ENCODE data around the gene ATF6B. TPM values are rescaled to one million over a fixed set of nuclear protein-coding genes. Genes with fewer than 3 reads are reported as not detected.
"Not testable (repeated sequence)": the region's sequence is repeated elsewhere in the genome, so short reads cannot be mapped to it uniquely, and the experiment has no call there.

Gene ATF6B
- total RNA-seq, 1 donor: 17.3 TPM

DNA sequence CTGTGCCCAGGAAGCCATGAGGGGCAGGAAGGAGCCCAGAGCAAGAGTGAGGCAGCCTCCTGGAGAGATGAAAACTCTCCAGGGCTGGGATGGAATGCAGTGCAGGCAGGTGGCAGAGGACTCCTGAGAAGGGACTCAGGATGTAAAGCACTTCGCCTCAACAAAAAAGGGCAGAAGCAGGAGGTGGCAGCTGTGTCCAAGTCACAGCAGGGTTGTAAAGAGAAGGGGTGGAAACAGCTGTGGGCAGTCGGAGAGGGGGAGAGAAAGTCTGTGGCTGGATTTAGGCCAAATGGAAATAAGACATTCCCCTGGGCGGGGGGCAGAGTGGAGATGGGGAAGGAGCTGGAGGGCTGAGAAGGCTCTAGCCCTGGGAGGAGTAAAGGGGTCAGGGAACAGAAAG lies 54.9 kb downstream of the ATF6B start:
- no peak overlapping the region for H3K4me3 ChIP-seq (ENCODE audit: low read depth, low read length)
- DNase-seq (ENCODE audit: low read depth): no peak
- TF ChIP-seq, protein P1, sequence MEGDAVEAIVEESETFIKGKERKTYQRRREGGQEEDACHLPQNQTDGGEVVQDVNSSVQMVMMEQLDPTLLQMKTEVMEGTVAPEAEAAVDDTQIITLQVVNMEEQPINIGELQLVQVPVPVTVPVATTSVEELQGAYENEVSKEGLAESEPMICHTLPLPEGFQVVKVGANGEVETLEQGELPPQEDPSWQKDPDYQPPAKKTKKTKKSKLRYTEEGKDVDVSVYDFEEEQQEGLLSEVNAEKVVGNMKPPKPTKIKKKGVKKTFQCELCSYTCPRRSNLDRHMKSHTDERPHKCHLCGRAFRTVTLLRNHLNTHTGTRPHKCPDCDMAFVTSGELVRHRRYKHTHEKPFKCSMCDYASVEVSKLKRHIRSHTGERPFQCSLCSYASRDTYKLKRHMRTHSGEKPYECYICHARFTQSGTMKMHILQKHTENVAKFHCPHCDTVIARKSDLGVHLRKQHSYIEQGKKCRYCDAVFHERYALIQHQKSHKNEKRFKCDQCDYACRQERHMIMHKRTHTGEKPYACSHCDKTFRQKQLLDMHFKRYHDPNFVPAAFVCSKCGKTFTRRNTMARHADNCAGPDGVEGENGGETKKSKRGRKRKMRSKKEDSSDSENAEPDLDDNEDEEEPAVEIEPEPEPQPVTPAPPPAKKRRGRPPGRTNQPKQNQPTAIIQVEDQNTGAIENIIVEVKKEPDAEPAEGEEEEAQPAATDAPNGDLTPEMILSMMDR (IDR thresholded peaks at IDR 0.05; ENCODE audit: insufficient read depth, low read depth, low read length): no peak

DNA sequence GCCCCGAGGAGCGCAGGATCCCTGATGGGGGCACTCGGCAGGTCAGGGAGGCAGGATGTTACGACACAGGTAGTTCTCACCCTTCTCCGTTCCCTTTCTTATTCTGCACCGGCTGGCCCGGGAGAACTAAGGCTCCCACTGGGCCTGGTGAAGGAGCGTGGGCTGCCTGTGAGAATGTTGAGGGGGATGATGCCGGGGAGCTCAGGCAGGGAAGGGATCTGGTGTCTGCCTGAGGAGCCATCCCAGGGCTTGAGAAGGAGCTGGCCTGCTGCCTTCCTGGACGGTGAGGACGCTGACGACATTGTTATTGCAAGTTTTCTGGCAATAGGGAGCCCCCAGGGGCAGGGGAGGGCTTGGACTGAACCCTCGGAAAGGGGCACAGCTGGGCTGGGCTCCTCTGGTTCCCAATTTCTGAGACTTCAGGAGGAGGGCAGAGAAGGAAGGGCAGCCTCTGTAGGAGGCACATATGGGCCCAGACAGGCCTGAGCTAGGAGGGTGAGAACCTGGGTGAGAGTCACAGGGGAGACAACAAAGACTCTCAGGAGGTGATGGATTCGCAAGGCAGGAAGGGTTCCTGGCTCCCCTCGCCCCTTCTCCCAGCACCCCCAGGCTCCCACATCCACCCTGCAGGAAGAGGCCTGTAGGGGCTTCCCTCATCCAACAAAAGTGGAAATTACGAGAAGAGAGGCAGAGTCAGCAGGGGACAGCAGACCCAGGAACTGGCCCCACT lies 57.1 kb downstream of the ATF6B start:
- no peak overlapping the region for H3K4me3 ChIP-seq (ENCODE audit: low read depth, low read length)
- TF ChIP-seq, protein P1 (IDR thresholded peaks at IDR 0.05; ENCODE audit: insufficient read depth, low read depth, low read length): no peak
- DNase-seq (ENCODE audit: low read depth): no peak

DNA sequence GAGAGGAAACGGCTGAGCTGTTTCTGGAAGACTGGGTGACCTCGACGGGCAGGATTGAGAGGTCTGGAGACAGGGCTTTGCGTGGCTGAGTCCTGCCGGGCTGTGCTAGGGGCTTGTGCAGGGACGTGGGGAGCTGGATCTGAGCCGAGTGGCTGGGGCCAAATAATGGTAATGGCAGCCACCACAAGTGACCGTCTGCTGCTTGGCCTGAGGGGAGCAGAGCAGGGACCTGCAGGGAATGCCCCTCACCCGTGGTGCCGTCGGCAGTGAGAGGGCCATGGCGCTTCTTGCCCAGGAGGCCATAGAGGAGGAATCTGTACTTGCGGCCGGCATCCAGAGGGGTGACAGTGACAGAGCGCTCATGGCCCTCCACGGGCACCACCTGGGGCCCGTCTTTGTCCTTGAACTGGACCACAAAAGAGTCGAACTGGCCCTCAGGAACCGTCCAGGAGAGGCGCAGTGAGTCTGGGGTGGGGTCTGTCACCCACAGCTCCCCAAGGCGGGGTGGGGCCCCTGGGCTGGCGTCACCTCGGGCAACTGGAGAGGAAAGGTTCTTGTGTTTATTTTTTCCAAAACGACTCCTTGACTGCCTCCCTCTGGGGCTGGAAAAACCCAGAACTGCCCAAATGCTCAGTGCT lies 58.0 kb downstream of the ATF6B start:
- no peak for DNase-seq (ENCODE audit: low read depth)
- H3K4me3 ChIP-seq (ENCODE audit: low read depth, low read length): no peak overlapping the region
- TF ChIP-seq, protein P1 (IDR thresholded peaks at IDR 0.05; ENCODE audit: insufficient read depth, low read depth, low read length): no peak

DNA sequence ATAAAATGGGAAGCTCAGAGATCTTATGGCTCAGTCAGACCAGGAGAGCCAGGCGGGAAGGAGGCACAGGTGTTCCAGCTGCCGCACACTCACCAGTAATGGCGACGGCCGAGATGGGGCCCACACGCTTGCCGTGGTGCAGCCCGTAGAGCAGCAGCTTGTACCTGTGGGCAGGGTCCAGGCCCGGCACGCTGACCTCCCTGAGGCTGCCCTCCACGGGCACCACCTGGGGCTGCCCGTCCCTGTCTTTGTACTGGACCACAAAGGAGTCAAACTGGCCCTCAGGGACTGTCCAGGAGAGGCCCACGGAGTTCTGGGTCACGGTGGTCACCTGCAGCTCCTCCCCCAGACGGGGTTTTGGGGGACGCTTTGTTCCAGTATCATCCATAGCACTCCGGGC lies 58.6 kb downstream of the ATF6B start:
- TF ChIP-seq, protein P1 (IDR thresholded peaks at IDR 0.05; ENCODE audit: insufficient read depth, low read depth, low read length): no peak
- DNase-seq (ENCODE audit: low read depth): no peak
- no peak overlapping the region for H3K4me3 ChIP-seq (ENCODE audit: low read depth, low read length)

- H3K4me3 ChIP-seq (ENCODE audit: low read depth, low read length): no peak overlapping the region
- DNase-seq (ENCODE audit: low read depth): no peak
- TF ChIP-seq, protein P1 (IDR thresholded peaks at IDR 0.05; ENCODE audit: insufficient read depth, low read depth, low read length): no peak
Measured at GRCh38 chr6:32068867-32069266, 59.2 kb downstream of the ATF6B start.

GRCh38 chr6:32068315-32068714 lies 59.7 kb downstream of the ATF6B start:
- H3K4me3 ChIP-seq (ENCODE audit: low read depth, low read length); DNase-seq (ENCODE audit: low read depth): not testable (repeated sequence)

- DNase-seq (ENCODE audit: low read depth); H3K4me3 ChIP-seq (ENCODE audit: low read depth, low read length): not testable (repeated sequence)
Measured at GRCh38 chr6:32067521-32067920, 60.5 kb downstream of the ATF6B start.

Small RNA genes within 50 kb of the gene (small RNA-seq; reads per million reads assigned to genes)
- not detected for gene RNA5SP206

Other genes with a start within 250 kb of the ATF6B start
- not detected in 2 replicates for gene SLC44A4, start 249.2 kb downstream of the ATF6B start, total RNA-seq
- 38.0 and 42.7 TPM in 2 replicates for gene EHMT2, start 230.5 kb downstream of the ATF6B start, total RNA-seq
- 1.9 and 3.0 TPM in 2 replicates for gene ZBTB12, start 226.2 kb downstream of the ATF6B start, total RNA-seq
- gene C2, start 200.5 kb downstream of the ATF6B start, total RNA-seq: 1.3 and 2.3 TPM in 2 replicates
- 3.5 and 12.1 TPM in 2 replicates for gene CFB, start 182.2 kb downstream of the ATF6B start, total RNA-seq
- 106 and 120 TPM in 2 replicates for gene NELFE, start 169.3 kb downstream of the ATF6B start, total RNA-seq
- gene SKIC2, start 169.1 kb downstream of the ATF6B start, total RNA-seq: 52.2 and 58.9 TPM in 2 replicates
- 14.2 and 21.9 TPM in 2 replicates for gene DXO, start 156.1 kb downstream of the ATF6B start, total RNA-seq
- gene C4A, start 146.2 kb downstream of the ATF6B start, total RNA-seq: 6.0 and 13.9 TPM in 2 replicates
- gene C4B, start 113.5 kb downstream of the ATF6B start, total RNA-seq: 6.8 and 9.9 TPM in 2 replicates
- under 0.01 TPM in 2 replicates for gene CYP21A2, start 89.8 kb downstream of the ATF6B start, total RNA-seq
- 4.8 and 17.7 TPM in 2 replicates for gene TNXB, start 18.9 kb downstream of the ATF6B start, total RNA-seq
- gene FKBPL, start 2.0 kb upstream of the ATF6B start, total RNA-seq: 6.4 and 6.9 TPM in 2 replicates
- gene PRRT1, start 23.7 kb upstream of the ATF6B start, total RNA-seq: under 0.01 and 0.32 TPM in 2 replicates
- 14.8 and 22.9 TPM in 2 replicates for gene PPT2, start 25.9 kb upstream of the ATF6B start, total RNA-seq
- gene EGFL8, start 36.3 kb upstream of the ATF6B start, total RNA-seq: 0.97 and 2.6 TPM in 2 replicates
- gene AGPAT1, start 47.8 kb upstream of the ATF6B start, total RNA-seq: 21.9 and 30.2 TPM in 2 replicates
- 22.5 and 37.6 TPM in 2 replicates for gene RNF5, start 50.2 kb upstream of the ATF6B start, total RNA-seq
- gene AGER, start 56.0 kb upstream of the ATF6B start, total RNA-seq: 0.32 and 0.86 TPM in 2 replicates
- gene PBX2, start 62.0 kb upstream of the ATF6B start, total RNA-seq: 29.0 and 35.4 TPM in 2 replicates
- gene GPSM3, start 64.4 kb upstream of the ATF6B start, total RNA-seq: 2.6 and 4.8 TPM in 2 replicates
- gene NOTCH4, start 95.8 kb upstream of the ATF6B start, total RNA-seq: 1.3 and 1.6 TPM in 2 replicates
- gene TSBP1, start 243.7 kb upstream of the ATF6B start, total RNA-seq: under 0.01 TPM in 1 of 2 replicates, not detected in the other

All from fibroblast of villous mesenchyme (primary cell).